Measurements from ENCODE around the gene PTPRT.
A peak's percentile ranks its signal among the peaks of the same experiment; 100 is the strongest.

Gene PTPRT

GRCh38 chr20:42093542-42094440, 1095.9 kb downstream of the PTPRT start:
- DNase-seq = peak in 2 of 56 donors; percentile 2 to 4

- DNase-seq = no peak
These were observed 1096.7 kb downstream of the PTPRT start for GRCh38 chr20:42093041-42093440.

DNA sequence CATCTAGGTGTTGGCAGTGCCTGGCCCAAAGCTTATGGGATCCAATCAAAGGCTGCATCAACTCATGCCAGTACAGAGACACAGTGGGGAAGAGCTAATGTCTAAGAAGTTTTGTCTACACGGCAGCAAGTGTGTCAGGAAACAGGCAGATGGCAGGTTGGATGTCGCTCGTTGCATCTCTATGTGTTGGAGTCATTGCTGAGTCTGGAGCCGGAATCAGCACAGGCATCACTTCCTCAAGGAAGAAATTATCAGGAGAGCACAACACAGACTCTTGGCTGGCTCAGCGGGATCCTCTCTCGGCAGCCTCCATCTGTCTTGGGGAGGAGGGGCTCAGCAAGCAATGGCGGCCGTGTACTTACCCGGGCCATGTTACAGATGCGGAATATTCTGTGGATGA, 1104.3 kb downstream of the PTPRT start:
- DNase-seq = no peak

DNA sequence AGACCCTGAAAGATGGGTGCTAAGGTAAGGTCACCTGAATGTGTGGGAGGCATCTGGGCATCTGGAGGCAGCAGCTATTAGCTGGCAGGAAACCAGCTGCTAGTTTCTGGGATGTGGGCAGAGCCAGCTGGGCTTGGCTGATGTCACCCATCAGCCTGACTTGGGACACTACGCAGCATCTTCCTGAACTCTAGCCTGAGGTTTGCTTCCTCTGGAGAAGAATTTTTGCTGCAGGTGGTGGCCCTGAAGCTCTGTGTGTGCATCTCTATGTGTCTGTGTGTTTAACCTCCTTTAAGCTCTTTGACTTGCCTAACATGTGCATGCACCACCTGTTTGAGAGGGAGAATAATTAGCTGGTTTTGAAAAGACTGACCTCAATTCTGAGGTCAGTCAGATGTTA, 1106.4 kb downstream of the PTPRT start:
- no peak for DNase-seq

GRCh38 chr20:42082611-42083010, 1107.1 kb downstream of the PTPRT start:
- peak in 1 of 56 donors; percentile 2 for DNase-seq

DNA sequence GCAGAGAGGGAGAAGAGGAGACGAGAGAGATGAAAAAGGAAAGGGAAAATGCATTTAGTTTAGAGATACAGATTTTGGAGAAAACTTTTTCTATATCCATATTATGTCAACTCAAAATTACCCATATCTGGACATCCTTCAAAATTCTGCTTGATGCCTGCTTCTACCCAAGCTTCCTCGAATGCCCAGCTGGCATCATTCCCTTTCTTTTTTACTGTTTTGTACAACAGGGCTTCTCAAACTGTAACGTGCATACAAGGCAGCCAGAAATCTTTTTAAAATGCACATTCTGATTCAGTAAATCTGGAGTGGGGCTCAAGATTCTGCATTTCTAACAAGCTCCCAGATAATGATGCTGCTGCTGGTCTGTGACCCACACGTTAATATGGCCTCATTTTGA, 1108.8 kb downstream of the PTPRT start:
- no peak for DNase-seq

DNA sequence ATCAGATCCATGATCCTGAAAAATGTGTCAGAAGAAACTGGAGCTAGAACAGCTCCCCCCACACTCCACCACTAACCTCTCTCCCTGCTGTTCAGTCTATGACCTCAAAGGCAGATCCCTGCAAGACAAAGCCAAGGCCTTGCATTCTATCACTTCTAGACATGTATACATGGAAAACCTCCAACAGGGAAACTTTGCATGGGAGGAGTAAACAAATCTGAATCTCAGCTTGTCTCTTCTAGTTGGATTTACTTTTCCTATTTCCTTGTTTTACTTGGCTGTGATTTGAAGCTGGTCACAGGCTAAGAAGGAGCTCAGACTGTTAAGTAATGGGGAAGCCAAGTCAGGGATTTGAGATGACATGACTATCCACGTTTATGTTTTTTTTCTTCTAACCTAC, 1114.8 kb downstream of the PTPRT start:
- no peak for DNase-seq

DNA sequence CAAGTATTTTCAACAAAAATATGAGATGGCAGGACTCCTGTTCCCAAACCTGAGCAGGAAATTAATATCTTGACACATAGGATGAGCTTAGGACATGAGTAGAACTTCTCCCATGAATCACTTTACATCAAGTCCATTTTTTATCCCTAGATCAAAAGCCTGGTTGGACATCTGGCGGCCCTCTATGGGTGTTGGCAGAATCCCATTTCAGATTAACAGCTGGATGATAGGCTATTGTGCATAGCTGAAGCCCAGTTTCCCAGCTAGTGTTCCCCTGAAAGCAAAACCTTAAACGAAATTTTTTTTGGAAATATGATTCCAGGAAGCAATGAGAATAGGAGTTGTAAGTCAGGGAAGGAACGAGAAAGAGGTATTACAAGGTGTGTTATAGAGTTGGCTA, 1122.1 kb downstream of the PTPRT start:
- DNase-seq = no peak

GRCh38 chr20:42067174-42067573, 1122.5 kb downstream of the PTPRT start:
- no peak for DNase-seq

DNA sequence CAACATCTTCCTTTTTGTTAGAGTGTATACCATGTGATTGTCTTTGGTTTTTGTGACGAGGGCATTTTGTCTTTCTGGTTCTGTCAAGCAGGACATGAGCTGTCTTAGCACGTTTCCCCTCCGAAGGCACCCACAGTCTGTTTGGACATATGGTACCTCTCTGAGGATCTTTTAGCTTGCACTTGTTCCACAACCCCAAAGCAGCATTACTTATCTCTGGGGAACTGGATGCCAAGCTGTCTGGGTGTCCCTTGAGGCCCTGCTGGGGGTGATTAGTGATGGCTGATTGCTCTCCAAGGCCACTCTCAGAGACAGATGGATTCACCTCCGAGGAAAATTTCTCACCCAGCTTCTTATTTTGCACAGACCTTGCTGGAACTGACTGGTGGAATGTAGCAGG, 1126.6 kb downstream of the PTPRT start:
- DNase-seq = no peak

- DNase-seq = no peak
These were observed 1136.4 kb downstream of the PTPRT start for GRCh38 chr20:42053350-42053749.

DNA sequence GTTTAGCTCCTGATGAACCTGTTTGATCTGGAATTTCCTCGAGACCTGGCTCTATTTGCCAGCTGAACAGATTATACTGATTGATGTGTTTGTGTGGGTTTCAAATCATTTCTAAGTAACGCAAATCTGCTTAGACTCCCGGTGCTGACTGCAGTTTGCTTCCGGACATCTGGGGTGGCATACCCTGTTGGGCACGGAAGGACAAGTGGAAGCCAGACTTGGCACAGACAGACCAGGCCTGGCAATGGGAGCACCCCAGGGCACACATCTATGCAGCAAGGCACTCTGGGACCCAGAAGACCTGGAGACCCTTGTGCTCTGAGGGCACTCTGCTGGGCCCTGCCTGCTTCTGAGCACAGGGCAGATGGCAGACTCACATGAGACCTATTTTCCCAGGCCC, 1137.8 kb downstream of the PTPRT start:
- no peak for DNase-seq

- DNase-seq = no peak
These were observed 1143.2 kb downstream of the PTPRT start for GRCh38 chr20:42046371-42047085.

DNA sequence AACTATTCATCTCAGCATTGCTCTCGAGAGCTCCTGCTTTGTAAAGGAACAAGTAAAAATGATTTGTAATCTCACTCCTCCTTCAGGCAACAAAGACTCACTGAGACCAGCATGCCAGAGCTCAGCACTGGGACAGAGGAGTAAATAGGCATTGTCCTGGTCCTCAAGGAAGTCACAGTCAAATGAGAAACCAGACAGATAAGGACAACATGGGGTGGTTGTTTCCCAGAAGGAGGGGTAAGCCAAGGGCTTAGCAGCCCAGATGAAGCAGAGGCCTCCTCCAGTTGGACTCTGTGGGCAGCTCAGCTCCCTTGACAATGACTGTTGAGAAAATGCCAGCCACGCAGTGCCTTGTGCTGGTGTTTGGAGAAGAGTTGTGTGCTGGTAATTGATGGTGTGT, 1145.8 kb downstream of the PTPRT start:
- DNase-seq = no peak

DNA sequence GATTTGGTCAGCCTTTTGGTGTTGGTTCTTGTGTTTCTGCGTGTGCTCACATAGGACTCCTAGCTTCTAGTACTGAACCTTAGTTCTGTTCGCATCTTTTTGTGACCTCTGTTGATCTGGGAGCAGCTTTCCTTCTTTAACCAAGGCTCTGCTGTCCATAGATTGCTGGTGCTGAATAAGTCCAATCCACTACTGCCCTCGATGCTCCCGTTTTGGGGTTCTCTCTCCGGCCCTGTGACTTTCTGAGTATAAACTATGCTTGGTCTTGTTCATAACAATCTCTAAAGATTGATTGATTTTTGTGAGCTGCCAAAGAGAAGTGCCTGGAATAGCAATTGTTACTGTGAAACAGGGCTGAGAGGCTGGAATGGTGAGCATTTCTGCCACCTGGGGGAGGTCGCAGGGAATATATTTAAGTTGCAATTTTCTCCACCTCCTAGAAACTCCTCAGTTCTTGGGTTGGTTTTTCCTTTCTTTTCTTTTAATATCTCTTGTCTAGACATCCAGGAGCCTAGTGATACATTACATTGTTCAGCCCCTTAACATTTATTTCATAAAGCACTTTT, 1148.6 kb downstream of the PTPRT start:
- peak in 1 of 56 donors; percentile 0 for DNase-seq

DNA sequence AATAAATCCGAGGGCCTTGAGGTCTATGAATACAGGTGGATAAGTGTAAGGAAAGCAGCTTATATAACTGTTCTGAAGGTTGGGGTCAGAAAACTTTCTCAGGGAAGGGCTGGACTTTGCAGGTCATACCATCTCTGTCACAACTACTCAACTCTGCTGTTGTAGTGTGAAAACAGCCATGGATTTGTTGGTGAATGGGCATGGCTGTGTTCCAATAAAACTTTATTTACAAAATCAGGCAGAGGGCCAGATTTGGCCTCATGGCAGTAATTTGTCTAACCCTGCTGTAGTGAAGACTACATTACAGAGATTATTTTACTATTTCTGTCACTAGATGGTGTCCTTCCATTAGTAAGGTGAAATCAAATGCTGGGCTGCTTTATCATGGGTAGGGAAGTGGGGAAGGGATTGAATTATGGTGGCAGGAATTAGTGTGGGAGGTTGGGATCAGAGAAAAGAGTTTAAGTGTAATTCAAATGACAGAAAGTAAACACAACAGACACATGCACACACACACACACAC, 1161.9 kb downstream of the PTPRT start:
- no peak for DNase-seq

DNA sequence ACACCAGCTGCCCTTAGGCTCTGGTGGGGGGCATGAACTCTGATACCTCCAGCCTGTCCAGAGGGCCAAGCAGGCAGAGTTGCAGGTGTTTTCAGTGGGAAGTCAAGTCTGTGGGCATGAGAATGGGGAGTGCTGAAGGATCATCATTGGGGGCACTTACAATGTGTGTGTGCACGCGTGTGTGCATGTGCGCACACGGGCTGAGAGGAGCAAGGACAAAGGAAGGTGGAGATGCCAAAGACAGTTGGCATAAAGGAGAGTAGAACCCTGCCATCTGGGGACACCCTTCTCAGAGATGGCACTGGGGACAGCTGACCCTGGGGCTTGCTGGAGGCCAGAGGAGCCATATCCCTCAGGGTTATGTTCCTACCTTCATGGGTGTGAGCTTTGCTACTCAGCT, 1163.1 kb downstream of the PTPRT start:
- DNase-seq = no peak

GRCh38 chr20:42024653-42025052, 1165.1 kb downstream of the PTPRT start:
- no peak for DNase-seq
